IPS-18c (cell line): Measurements from ENCODE around the gene ELOF1.
"Not testable (repeated sequence)": the region's sequence is repeated elsewhere in the genome, so short reads cannot be mapped to it uniquely, and the experiment has no call there.

Source experiments
- H3K4me3 ChIP-seq: 2 replicates; pipeline ENCODE4 v1.7.0; 2013; ENCODE audit warnings: low read depth, mild to moderate bottlenecking, low read length, moderate library complexity; ENCODE audit not compliant: insufficient read depth
- H3K9me3 ChIP-seq: one replicate; pipeline ENCODE4 v1.6.1; 2013; ENCODE audit warnings: mild to moderate bottlenecking, low read length, moderate library complexity; ENCODE audit not compliant: control insufficient read depth, insufficient read depth

The ELOF1 gene

DNA sequence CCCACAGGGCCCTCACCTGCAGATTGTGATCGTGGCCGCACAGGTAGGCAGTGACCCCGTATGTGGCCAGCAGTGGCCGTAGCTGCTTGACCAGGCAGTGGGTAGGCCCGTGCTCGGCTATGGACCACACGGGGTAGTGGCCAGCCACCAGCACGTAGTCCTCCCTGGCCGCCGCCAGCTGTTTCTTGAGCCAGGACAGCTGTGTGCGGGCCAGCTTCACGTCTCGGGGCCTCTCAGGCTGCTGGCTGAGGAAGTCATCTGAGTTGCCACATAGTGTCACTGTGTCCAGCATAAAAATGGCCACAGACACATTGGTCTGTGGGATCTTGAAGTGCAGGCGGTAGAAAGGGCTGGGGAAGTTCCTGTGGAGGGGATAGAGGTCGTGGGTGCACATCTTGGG lies 17.2 kb upstream of the ELOF1 start:
- Histone ChIP-seq H3K9me3 (no peaks in the 10 kb centered on the region), H3K4me3 (no peak overlapping the region)

DNA sequence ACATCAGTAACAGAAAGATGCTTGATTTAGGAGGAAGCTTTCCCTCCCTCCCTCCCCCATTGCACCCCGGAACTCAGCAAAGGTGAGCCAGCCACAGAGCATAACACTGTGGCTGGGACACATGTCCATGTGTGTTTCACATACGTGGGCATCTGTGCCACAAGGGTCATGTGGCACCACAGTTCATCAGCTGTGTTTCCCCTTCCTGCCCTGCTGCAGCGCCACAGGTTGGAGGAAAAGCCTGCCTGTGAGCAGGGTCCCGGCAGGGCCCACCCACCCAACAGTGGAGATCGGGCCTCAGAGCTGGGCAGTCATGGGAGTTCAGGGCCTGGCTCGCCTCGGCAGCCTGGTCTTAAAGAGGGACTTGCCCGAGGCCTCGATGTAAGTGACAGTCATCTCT lies 15.7 kb upstream of the ELOF1 start:
- Histone ChIP-seq H3K9me3 (no peaks in the 10 kb centered on the region), H3K4me3 (no peak overlapping the region)

DNA sequence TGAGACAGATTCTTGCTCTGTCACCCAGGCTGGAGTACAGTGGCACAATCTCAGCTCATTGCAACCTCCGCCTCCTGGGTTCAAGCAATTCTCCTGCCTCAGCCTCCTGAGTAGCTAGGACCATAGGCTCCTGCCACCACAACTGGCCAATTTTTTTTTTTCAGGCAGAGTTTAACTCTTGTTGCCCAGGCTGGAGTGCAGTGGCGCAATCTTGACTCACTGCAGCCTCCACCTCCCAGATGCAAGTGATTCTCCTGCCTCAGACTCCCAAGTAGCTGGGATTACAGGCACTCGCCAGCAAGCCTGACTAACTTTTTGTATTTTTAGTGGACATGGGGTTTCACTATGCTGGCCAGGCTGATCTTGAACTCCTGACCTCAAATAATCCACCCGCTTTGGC lies 14.7 kb upstream of the ELOF1 start:
- not testable (repeated sequence) for H3K9me3 ChIP-seq, H3K4me3 ChIP-seq

DNA sequence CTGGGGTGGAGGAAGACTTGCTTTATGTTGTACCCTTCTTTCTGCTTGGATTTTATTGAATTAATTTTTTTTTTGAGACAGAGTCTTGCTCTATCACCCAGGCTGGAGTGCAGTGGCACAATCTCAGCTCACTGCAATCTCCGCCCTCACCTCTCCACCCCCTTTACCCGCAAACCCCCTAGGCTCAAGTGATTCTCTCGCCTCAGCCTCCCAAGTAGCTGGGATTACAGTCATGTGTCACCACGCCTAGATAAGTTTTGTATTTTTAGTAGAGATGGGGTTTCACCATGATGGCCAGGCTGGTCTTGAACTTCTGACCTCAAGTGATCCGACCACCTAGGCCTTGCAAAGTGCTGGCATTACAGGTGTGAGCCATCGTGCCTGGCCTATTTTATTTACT lies 14.3 kb upstream of the ELOF1 start:
- not testable (repeated sequence) for H3K4me3 ChIP-seq, H3K9me3 ChIP-seq

DNA sequence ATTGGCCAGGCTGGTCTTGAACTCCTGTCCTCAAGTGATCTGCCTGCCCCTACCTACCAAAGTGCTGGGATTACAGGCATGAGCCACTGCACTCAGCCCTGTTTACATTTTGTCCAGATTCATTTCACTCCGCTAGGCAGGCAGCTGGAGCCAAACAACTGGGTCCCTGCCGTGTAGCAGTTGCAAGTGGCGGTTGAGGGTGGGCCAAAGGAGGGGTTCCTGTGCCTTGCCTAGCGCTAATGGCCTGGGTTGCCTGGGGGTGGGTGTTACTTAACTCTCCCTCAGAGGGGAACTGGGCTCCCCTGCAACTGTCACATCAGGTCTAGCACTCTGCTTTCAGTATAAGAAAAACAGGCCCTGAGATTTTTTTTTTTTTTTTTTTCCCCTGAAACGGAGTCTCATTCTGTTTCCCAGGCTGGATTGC lies 11.0 kb upstream of the ELOF1 start:
- Histone ChIP-seq H3K4me3 (no peak overlapping the region), H3K9me3 (peaks cover 2% of the 10 kb centered on the region)

DNA sequence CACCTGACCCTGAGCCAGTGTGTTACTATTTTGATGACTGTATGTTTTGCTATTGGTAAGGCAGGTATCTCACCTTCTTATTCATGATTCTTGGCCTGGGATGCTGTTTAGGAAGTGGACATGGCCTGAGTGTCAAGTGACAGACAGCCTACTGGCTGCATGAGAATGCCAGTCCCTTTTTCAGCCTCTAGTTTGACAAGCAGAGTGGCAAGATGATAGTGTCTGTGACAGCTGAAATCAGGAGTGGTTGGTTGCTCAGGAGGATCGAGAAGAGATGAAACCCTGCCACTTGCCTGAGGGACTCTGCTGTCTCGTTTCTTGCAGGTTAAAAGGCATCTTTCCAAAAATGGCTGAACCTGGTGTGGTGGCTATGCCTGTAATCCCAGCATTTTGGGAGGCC lies 7.1 kb upstream of the ELOF1 start:
- Histone ChIP-seq H3K4me3 (no peak overlapping the region), H3K9me3 (peaks cover 2% of the 10 kb centered on the region)

DNA sequence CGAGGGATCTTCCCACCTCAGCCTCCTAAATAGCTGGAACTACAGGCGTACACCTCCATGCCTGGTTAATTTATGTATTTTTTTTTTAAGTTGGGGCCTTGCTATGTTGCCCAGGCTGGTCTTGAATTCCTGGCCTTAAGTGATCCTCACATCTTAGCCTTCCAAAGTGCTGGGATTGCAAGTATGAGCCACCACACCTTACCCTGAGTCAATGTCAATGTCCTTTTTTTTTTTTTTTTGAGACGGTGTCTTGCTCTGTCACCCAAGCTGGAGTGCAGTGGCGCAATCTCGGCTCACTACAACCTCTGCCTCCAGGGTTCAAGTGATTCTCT lies 6.6 kb upstream of the ELOF1 start:
- H3K9me3 ChIP-seq = not testable (repeated sequence)

DNA sequence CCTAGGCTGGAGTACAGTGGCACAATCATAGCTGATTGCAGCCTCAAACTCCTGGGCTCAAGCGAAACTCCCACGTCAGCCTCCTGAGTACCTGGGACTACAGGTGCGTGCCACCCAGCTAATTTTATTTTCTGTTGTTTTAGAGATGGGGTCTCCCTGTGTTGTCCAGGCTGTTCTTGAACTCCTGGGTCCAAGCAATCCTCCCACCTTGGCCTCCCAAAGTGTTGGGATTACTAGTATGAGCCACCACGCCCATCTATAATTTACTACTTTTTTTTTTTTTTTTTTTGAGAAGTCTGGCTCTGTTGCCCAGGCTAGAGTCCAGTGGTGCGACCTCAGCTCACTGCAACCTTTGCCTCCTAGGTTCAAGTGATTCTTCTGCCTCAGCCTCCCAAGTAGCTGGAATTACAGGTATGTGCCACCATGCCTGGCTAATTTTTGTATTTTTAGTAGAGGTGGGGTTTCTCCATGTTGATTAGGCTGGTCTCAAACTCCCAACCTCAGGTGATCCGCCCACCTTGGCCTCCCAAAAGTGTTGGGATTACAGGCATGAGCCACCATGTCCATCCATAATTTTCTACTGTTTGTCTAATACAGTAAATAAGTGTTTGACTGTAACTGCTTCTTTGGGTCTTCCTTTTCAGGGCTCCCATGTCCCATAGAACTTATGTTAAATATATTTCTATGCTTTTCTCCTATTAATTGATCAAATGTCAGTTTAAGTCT lies 5.2 kb upstream of the ELOF1 start:
- not testable (repeated sequence) for H3K9me3 ChIP-seq, H3K4me3 ChIP-seq

More for the DNA sequence above, 6.6 kb upstream of the ELOF1 start:
- H3K4me3 ChIP-seq = not testable (repeated sequence)

DNA sequence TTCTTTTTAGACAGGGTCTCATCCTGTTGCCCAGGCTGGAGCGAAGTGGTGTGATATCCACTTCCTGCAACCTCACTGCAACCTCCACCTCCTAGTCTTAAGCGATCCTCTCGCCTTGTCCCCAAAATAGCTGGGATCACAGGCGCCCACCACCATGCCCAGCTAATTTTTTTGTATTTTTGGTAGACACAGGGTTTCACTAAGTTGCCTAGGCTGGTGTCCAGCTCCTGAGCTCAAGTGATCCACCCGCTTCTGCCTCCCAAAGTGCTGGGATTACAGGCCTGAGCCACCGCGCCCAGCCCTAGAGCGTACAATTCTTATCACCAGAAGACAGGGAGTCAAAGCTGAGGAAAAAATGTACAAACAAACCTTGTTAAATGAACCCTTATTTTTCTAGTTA lies 4.5 kb upstream of the ELOF1 start:
- no peak overlapping the region for H3K4me3 ChIP-seq
- H3K9me3 ChIP-seq = no peaks in the 10 kb centered on the region

DNA sequence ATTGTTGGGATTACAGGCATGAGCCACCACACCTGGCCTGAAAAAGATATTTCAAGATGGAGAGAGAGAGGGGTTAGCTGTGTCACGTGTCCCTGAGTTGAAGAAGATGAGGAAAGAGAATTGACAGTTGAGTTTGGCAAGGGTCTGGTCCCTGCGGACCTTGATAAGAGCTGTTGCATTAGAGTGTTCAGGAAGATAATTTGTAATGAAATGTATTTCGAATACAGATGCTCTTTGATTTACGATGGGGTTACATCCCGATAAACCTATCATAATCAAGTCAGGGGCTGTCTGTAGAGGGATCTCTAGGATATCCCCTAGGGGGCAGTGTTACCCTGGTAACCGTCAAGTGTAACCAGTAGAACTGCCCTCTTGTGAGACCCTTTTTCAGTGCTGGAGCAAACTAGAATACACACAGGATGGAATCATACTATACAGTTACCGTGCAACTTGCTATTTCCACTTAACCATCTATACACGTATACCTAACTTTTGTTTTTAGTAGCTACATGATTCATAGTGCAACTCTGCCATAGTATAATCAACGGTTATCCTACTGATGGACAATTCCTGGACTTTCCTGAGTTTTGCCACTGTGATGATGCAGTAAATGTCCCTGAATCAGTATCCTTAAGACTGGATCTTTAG lies 1.5 kb upstream of the ELOF1 start:
- no peaks in the 10 kb centered on the region for H3K9me3 ChIP-seq
- no peak overlapping the region for H3K4me3 ChIP-seq

DNA sequence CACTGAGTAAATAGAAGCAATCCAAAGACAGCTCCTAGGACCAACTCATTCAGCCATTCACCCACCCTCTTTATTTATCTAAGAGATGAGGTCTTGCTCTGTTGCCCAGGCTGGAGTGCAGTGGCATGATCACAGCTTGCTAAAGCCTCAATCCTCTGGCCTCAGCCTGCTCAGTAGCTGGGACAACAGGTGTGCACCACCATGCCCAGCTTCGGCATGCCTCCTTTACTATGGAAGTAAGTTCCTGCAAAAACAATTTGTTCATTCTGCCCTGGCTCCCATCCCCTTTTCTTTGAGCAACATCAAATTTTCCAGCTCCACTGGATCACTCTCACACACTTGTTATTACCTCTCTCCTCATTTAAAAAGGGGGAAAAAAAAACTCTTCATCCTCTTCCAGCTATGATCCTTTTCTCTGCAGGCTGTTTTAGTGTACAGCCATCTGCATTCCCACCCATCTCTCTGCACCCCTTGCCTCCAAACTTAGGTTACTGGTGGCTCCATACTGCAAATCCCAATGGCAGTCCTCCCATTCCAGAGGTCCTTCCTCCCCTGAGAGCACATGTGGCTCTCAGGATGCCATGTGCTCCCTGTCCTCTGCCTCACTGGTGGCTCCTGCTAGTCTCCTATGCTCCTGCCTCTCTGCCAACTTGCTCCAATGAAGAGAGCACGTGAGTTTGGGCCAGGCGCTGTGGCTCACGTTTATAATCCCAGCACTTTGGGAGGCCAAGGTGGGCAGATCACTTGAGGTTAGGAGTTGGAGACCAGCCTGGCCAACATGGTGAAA lies 2.2 kb downstream of the ELOF1 start:
- H3K4me3 ChIP-seq = no peak overlapping the region
- H3K9me3 ChIP-seq = no peaks in the 10 kb centered on the region

DNA sequence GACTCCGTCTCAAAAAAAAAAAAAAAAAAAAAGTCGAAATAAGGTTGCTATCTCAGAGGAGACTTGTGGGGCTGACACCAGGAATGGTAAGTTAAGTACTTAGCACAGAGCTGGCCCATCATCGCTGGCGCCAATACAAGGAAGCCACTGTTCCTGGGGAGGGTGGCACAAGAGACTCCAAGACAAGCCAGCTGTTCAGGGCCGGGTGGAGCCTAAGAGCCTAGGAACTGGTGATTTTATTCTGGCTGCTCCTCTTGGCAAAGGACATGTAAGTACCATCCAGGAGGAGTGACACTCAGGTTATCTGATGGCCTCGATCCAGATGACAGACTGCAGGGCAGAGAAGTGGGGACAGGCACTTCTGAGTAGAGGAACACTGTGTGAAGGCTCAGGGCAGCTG lies 3.8 kb downstream of the ELOF1 start:
- no peaks in the 10 kb centered on the region for H3K9me3 ChIP-seq

DNA sequence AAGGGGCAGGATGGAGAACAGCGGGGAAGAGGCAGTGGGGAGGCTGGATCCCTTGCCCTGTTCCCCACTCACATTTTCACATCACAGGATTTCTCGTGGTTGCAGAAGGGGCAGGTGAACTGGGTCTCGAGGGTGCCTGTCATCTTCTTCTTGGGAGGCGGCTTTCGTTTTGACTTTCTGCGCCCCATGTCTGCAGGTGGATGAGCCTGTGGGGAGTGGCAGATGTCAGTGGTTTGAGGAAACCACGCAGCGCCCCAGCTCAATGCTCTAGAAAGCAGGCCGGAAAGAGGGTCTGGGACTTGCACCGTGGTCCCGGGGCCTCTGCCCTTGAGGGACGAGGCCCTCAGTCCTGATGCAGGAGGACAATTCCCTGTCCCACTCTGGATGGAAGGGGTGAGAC lies 4.9 kb downstream of the ELOF1 start:
- no peak overlapping the region for H3K4me3 ChIP-seq
- H3K9me3 ChIP-seq = no peaks in the 10 kb centered on the region

More for the DNA sequence above, 3.8 kb downstream of the ELOF1 start:
- H3K4me3 ChIP-seq = no peak overlapping the region

DNA sequence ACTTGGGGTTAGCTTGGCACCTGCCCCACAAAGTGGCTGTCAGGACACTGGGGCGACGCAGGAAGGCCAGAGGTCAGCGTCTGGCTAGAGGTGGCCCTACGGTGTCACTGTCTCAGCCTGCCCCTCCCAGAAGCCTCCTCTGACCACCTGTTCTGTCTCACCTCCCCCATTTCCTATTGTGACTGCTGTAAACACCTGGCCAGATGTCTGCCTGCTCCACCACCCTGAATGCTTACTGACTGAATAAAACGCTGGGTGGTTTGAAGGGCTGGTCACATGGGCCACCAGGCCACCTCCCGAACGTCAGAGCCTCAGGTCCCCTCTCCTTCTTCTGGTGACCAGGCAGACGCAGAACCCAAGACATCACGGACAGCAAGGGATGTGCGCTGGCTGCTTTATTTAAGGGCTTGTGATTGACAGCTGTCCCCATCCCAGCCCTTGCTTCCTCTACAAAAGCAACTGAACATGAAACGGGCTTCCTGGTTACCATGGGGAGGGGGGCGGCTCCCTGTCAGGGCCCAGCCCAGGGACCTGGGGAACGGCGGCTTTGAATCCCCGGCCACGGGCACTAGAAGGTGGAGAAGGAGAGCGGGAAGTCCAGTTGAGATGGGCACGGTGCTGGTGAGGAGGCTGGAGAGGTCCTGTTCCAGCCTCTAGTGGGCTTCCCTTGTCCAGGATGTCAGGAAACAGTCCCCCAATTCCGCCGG lies 6.2 kb downstream of the ELOF1 start:
- H3K4me3 ChIP-seq = no peak overlapping the region
- no peaks in the 10 kb centered on the region for H3K9me3 ChIP-seq

DNA sequence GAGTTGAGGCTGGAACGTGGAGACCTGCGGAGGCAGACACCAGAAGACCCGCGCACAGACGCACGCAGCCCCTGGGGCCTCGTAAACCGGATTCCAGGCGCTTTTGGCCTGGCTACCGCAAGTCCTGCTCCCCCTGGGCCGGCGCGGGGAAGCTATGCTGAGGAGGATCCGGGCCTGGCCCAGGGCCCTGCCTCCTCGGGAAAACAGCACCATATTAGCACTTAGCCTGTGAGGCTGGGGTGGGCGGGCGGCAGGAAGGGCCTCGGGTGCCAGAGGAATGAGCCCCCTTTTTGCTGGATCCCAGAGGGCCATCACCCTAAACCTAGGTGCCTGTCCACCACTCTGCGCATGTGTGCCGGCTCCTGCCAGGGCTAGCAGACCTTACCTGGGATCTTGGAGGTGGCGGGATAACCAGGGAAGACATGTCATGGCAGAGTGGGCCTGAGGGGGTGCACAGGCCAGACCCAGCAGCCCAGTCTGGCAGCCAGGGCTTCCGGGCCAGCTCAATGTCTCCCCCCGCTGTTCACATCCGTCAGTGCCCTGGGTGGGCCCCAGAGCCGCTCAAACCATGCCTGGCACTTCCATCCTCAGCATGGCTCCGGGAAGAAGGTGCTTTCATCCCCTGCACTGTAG lies 7.3 kb downstream of the ELOF1 start:
- no peaks in the 10 kb centered on the region for H3K9me3 ChIP-seq
- no peak overlapping the region for H3K4me3 ChIP-seq

DNA sequence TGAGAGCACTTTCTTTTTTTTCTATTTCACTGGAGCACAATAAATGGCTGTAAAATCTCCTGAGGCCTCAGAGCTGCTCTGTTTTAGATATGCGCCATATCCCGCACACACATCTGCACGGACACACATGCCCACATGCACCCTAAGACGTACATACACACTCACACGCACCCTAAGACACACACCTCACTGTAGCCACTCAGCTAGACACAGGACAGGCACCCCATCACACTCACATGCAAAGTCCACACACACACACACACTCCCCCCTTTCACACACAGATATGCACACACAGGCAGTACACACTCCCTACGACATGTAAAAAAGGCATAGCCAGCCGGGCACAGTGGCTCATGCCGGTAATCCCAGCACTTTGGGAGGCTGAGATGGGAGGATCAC lies 8.8 kb downstream of the ELOF1 start:
- H3K9me3 ChIP-seq = no peaks in the 10 kb centered on the region
- H3K4me3 ChIP-seq = no peak overlapping the region

DNA sequence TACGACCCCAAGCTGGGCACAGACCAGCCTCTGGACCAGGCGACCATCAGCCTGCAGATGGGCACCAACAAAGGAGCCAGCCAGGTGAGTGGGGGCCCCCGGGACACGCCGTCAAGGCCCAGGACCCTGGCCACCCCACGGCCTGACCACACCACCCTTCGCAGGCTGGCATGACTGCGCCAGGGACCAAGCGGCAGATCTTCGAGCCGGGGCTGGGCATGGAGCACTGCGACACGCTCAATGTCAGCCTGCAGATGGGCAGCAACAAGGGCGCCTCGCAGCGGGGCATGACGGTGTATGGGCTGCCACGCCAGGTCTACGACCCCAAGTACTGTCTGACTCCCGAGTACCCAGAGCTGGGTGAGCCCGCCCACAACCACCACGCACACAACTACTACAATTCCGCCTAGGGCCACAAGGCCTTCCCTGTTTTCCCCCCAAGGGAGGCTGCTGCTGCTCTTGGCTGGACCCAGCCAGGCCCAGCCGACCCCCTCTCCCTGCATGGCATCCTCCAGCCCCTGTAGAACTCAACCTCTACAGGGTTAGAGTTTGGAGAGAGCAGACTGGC lies 9.6 kb downstream of the ELOF1 start:
- Histone ChIP-seq H3K9me3 (no peaks in the 10 kb centered on the region), H3K4me3 (no peak overlapping the region)
